GM15510 (cell line): ENCODE measurements around the gene PKIG.

ENCODE experiments used
- POLR2A ChIP-seq: IDR thresholded peaks from 3 replicates; pipeline ENCODE4 v1.6.1; 2011; ENCODE audit warnings: borderline replicate concordance; ENCODE audit not compliant: insufficient read length; ENCODE audit errors: extremely low read depth

Gene PKIG

GRCh38 chr20:44662261-44662660, 79.9 kb downstream of the PKIG start:
- TF ChIP-seq POLR2A, result no peak

GRCh38 chr20:44664131-44664530, 81.8 kb downstream of the PKIG start:
- TF ChIP-seq POLR2A, result no peak

DNA sequence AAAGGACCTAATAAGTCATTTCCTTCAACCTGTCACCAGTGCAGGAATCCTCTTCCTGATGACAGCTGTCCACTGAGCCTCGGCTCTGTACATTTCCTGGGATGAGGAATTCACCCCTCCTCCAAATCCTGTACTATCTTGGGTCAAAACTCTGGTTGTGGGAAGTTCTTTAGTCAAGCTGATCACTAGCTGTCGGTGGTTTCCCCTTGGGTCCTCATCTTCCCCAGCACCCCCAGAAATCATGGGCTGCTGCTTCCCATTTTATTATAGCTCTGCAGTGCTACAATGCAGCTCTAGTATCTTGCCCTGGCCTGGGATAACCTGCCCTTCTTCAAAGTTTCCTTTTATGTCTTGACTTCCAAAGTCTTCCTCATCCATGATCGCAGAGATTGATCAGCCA, 83.7 kb downstream of the PKIG start:
- TF ChIP-seq POLR2A, result no peak
